ENCODE measurements around the gene SPON1. TPM values are rescaled to one million over a fixed set of nuclear protein-coding genes. Genes with fewer than 3 reads are reported as not detected.

SPON1 gene
- total RNA-seq, 1 experiment from 2014 or later: 0.20 TPM

DNA sequence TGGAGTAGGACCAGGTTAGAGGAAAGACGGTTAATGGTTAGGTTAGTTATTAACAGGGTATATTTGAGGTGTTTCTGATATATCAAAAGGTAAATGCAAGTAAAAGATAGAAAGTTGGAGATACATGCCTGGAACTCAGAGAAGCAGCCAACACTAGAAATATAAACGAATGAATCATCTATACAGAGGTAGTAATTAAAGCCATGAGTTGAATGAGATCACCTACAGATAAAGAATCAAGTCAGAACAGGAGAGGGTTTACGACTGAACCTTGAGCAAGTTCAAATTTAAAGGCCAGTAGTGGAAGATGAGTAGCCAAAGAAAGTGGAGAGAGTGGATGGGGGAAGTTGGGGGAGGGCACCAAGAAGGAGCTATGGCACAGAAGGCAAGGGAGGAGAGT lies 73.9 kb downstream of the SPON1 start:
- H3K18ac ChIP-seq (ENCODE audit: insufficient read length, low read depth, low read length): no peak overlapping the region
- no peak overlapping the region for H3K4me2 ChIP-seq (ENCODE audit: insufficient read depth, insufficient read length, low read length)
- H3K14ac ChIP-seq (ENCODE audit: insufficient read depth, low read length): no peak overlapping the region
- no peak overlapping the region for H4K91ac ChIP-seq (ENCODE audit: insufficient read length, low read depth, low read length)
- H3K4me1 Mint-ChIP-seq: peaks cover 0 to 8% of the 10 kb centered on the region in 2 experiments; a peak in 3 of 4 replicates
- no peak overlapping the region for H2BK120ac ChIP-seq (ENCODE audit: low read depth, low read length, poor library complexity, severe bottlenecking)
- TF ChIP-seq, protein P1, sequence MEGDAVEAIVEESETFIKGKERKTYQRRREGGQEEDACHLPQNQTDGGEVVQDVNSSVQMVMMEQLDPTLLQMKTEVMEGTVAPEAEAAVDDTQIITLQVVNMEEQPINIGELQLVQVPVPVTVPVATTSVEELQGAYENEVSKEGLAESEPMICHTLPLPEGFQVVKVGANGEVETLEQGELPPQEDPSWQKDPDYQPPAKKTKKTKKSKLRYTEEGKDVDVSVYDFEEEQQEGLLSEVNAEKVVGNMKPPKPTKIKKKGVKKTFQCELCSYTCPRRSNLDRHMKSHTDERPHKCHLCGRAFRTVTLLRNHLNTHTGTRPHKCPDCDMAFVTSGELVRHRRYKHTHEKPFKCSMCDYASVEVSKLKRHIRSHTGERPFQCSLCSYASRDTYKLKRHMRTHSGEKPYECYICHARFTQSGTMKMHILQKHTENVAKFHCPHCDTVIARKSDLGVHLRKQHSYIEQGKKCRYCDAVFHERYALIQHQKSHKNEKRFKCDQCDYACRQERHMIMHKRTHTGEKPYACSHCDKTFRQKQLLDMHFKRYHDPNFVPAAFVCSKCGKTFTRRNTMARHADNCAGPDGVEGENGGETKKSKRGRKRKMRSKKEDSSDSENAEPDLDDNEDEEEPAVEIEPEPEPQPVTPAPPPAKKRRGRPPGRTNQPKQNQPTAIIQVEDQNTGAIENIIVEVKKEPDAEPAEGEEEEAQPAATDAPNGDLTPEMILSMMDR (conservative IDR thresholded peaks at IDR 0.05): no peak
- no peaks in the 10 kb centered on the region for H3K79me2 ChIP-seq (ENCODE audit: insufficient read depth, low read length)
- H3K27ac ChIP-seq (ENCODE audit: insufficient read length, low read depth, low read length): no peak overlapping the region
- no peaks in the 10 kb centered on the region for H3K9me3 Mint-ChIP-seq
- H3K56ac ChIP-seq (ENCODE audit: insufficient read length, low read depth, low read length): no peak overlapping the region
- H3K36me3 Mint-ChIP-seq (ENCODE audit: insufficient read depth in 1 of 3, low read depth in 3 of 3): no peaks in the 10 kb centered on the region
- no peak overlapping the region for H3K9ac ChIP-seq (ENCODE audit: extremely low read depth, insufficient read length, low read length)
- no peaks in the 10 kb centered on the region for H3K23me2 ChIP-seq (ENCODE audit: insufficient read length, low read depth, low read length, poor library complexity, severe bottlenecking)
- DNase-seq: no peak
- H3K27me3 Mint-ChIP-seq (ENCODE audit: low read depth): peaks cover 4% of the 10 kb centered on the region
- H3K79me1 ChIP-seq (ENCODE audit: insufficient read depth, low read depth, low read length, poor library complexity, severe bottlenecking): no peaks in the 10 kb centered on the region
- no peak overlapping the region for H2BK15ac ChIP-seq (ENCODE audit: low read depth, low read length)
- H3K27me3 ChIP-seq (ENCODE audit: insufficient read depth, low read length): no peaks in the 10 kb centered on the region
- H2BK12ac ChIP-seq (ENCODE audit: insufficient read length, low read depth, low read length): no peak overlapping the region
- no peaks in the 10 kb centered on the region for H3K4me1 ChIP-seq (ENCODE audit: insufficient read depth, low read length)
- H3K27ac Mint-ChIP-seq: no peak overlapping the region
- no peaks in the 10 kb centered on the region for H3K9me3 ChIP-seq (ENCODE audit: control insufficient read depth, low read depth, low read length)
- no peak overlapping the region for H3K23ac ChIP-seq (ENCODE audit: insufficient read length, low read depth, low read length)
- no peaks in the 10 kb centered on the region for H4K20me1 ChIP-seq (ENCODE audit: control insufficient read depth, insufficient read depth, insufficient read length)
- WGBS (ENCODE audit: extremely low coverage, insufficient read length, low lambda C conversion rate): 100% methylated on average over 1 of the region's 3 CpGs
- H4K5ac ChIP-seq (ENCODE audit: insufficient read length, low read depth, low read length): no peak overlapping the region
- no peak overlapping the region for H3K4ac ChIP-seq (ENCODE audit: low read depth, low read length)
- H2AK5ac ChIP-seq (ENCODE audit: insufficient read length, low read length): no peak overlapping the region
- H2BK20ac ChIP-seq (ENCODE audit: low read depth, low read length, poor library complexity, severe bottlenecking): no peak overlapping the region
- no peak overlapping the region for H2AFZ ChIP-seq (ENCODE audit: low read length)
- no peak overlapping the region for H2BK5ac ChIP-seq (ENCODE audit: insufficient read length, low read length)
- no peak overlapping the region for H3K4me3 Mint-ChIP-seq
- H4K8ac ChIP-seq (replicated peaks; ENCODE audit: insufficient read length, low read depth, low read length): no peak overlapping the region
- no peak overlapping the region for H3T11ph ChIP-seq (ENCODE audit: low read length)

All from H9 (cell line).